MM.1S (cell line): ENCODE data around the gene TMEM80.

Experiments used
- EZH2 ChIP-seq: fragments of 300-600 bp; sonication (generic); optimal IDR thresholded peaks from 2 replicates; pipeline ENCODE3; 2017; ENCODE audit warnings: low read depth, mild to moderate bottlenecking, antibody characterized with exemption, low read length, mixed read lengths
- TF ChIP-seq, protein P1 (sequence below): fragments of 300-600 bp; sonication (generic); IDR thresholded peaks from 2 replicates; pipeline ENCODE4 v1.5.1; 2016; ENCODE audit warnings: antibody characterized with exemption, low read length, mixed read lengths

DNA sequence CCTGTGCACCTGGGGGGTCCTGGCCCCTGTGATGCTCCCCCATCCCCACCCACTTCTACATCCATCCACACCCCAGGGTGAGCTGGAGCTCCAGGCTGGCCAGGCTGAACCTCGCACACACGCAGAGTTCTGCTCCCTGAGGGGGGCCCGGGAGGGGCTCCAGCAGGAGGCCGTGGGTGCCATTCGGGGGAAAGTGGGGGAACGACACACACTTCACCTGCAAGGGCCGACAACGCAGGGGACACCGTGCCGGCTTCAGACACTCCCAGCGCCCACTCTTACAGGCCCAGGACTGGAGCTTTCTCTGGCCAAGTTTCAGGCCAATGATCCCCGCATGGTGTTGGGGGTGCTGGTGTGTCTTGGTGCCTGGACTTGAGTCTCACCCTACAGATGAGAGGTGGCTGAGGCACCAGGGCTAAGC is 31.7 kb downstream of the TMEM80 start:
- no peak for TF ChIP-seq EZH2
- TF ChIP-seq, protein P1, sequence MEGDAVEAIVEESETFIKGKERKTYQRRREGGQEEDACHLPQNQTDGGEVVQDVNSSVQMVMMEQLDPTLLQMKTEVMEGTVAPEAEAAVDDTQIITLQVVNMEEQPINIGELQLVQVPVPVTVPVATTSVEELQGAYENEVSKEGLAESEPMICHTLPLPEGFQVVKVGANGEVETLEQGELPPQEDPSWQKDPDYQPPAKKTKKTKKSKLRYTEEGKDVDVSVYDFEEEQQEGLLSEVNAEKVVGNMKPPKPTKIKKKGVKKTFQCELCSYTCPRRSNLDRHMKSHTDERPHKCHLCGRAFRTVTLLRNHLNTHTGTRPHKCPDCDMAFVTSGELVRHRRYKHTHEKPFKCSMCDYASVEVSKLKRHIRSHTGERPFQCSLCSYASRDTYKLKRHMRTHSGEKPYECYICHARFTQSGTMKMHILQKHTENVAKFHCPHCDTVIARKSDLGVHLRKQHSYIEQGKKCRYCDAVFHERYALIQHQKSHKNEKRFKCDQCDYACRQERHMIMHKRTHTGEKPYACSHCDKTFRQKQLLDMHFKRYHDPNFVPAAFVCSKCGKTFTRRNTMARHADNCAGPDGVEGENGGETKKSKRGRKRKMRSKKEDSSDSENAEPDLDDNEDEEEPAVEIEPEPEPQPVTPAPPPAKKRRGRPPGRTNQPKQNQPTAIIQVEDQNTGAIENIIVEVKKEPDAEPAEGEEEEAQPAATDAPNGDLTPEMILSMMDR = no peak
